Gastroesophageal sphincter (tissue), 4 donors: ENCODE data around the gene ADARB1. TPM values are rescaled to one million over a fixed set of nuclear protein-coding genes. Genes with fewer than 3 reads are reported as not detected.

Experiments
- ATAC-seq: fragments of 150-250 bp; one replicate; pipeline ENCODE4 v1.9.1; 2016; ENCODE audit warnings: mild to moderate bottlenecking, moderate library complexity
- H3K27ac ChIP-seq, 4 donors: fragments of 200-600 bp; sonication (generic) in 3 of 4; 1 replicate in 3 of 4; 2 replicates in 1 of 4; pipeline ENCODE4 v1.5.1; 2016 to 2019
- H3K27me3 ChIP-seq: fragments of 200-600 bp; sonication (generic); one replicate; pipeline ENCODE4 v1.5.1; 2019
- H3K36me3 ChIP-seq, 2 donors: fragments of 200-600 bp; sonication (generic); one replicate each; pipeline ENCODE4 v1.5.1; 2019; ENCODE audit warnings: control low read depth in 1 of 2
- H3K4me1 ChIP-seq, 3 donors: fragments of 200-600 bp; sonication (generic); 1 replicate in 2 of 3; 2 replicates in 1 of 3; pipeline ENCODE4 v1.5.1; 2016 to 2019; ENCODE audit warnings: control low read depth in 2 of 3
- H3K4me3 ChIP-seq, 2 donors: fragments of 200-600 bp; sonication (generic); one replicate each; pipeline ENCODE4 v1.5.1; 2019; ENCODE audit warnings: mild to moderate bottlenecking in 1 of 2, moderate library complexity in 1 of 2
- H3K9me3 ChIP-seq, 3 donors: fragments of 200-600 bp; sonication (generic); one replicate each; pipeline ENCODE4 v1.5.1; 2017 to 2019; ENCODE audit warnings: control low read depth in 2 of 3
- EP300 ChIP-seq: sonication (generic); formaldehyde crosslinking; IDR thresholded peaks from one replicate; pipeline ENCODE4 v1.6.1; 2017; ENCODE audit warnings: antibody characterized with exemption, mild to moderate bottlenecking
- POLR2A ChIP-seq, 2 donors: fragments of 450-650 bp; IDR thresholded peaks; one replicate each; pipeline ENCODE4 v1.6.1; 2017; ENCODE audit warnings: antibody characterized with exemption in 2 of 2, mild to moderate bottlenecking in 2 of 2, moderate library complexity in 1 of 2
- POLR2AphosphoS5 ChIP-seq: sonication (generic); formaldehyde crosslinking; IDR thresholded peaks from one replicate; pipeline ENCODE4 v1.6.1; 2017; ENCODE audit warnings: antibody characterized with exemption
- WGBS, 2 donors: methylation state at CpG; one replicate each; pipeline ENCODE4 v1.1.5; 2018; ENCODE audit warnings: low coverage in 1 of 2; 5-methylcytosine and 5-hydroxymethylcytosine counted together
- total RNA-seq, 4 donors: library from RNA; depleted of rRNA; stranded (reverse); fragments of >200 nt; gene quantifications; one replicate each; pipeline ENCODE4 v1.1.0, GENCODE V29; 2016
- TF ChIP-seq, protein P1 (sequence below), 4 experiments: fragments of 200-600 bp in 2 of 4; fragments of 450-650 bp in 2 of 4; sonication (generic) in 1 of 4; IDR thresholded peaks; one replicate each; pipeline ENCODE4 v1.5.1; 2017 to 2019; ENCODE audit warnings: antibody characterized with exemption in 4 of 4, mild to moderate bottlenecking in 2 of 4, moderate library complexity in 2 of 4

The ADARB1 gene
- total RNA-seq, 4 donors from 2014 or later, result 136 to 228 (median 181) TPM

GRCh38 chr21:45184869-45185268, 110.5 kb downstream of the ADARB1 start:
- Histone ChIP-seq H3K4me1 (no peaks in the 10 kb centered on the region), H3K4me3 (no peak overlapping the region), H3K36me3 (peaks cover 19 to 100% of the 10 kb centered on the region in 2 donors), H3K9me3 (peaks cover 0 to 39% (median 6%) of the 10 kb centered on the region in 3 donors), H3K27me3 (no peaks in the 10 kb centered on the region), H3K27ac (no peak overlapping the region)
- no peak for TF ChIP-seq EP300
- TF ChIP-seq POLR2A (IDR thresholded peaks at IDR 0.05), result no peak
- no peak for TF ChIP-seq POLR2AphosphoS5
- TF ChIP-seq, protein P1, sequence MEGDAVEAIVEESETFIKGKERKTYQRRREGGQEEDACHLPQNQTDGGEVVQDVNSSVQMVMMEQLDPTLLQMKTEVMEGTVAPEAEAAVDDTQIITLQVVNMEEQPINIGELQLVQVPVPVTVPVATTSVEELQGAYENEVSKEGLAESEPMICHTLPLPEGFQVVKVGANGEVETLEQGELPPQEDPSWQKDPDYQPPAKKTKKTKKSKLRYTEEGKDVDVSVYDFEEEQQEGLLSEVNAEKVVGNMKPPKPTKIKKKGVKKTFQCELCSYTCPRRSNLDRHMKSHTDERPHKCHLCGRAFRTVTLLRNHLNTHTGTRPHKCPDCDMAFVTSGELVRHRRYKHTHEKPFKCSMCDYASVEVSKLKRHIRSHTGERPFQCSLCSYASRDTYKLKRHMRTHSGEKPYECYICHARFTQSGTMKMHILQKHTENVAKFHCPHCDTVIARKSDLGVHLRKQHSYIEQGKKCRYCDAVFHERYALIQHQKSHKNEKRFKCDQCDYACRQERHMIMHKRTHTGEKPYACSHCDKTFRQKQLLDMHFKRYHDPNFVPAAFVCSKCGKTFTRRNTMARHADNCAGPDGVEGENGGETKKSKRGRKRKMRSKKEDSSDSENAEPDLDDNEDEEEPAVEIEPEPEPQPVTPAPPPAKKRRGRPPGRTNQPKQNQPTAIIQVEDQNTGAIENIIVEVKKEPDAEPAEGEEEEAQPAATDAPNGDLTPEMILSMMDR (IDR thresholded peaks at IDR 0.05), result no peak
- no peak for ATAC-seq
- WGBS, 2 donors, result 96% methylated on average over 10 of the region's 11 CpGs; no CpG with 5 or more reads in 1 of the 2 donors

DNA sequence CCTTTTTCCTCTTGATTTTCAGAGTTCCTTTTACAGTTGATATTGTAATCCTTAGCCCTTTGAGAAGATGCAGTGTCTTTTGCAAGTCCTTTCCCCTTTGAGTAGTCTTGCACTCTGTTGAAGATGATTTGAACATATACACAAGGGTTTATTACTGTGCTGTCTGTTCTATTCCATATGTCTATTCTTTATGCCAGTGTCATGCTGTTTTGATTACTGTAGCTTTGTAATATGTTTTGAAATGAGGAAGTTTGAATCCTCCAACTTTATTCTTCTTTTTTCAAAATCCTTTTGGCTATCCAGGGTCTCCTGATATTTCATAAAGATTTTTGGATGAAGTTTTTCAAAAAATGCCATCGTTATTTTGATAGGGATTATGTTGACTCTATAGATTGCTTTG, 112.3 kb downstream of the ADARB1 start:
- WGBS, 2 donors, result 91 to 96% methylated on average over 1 of the region's 1 CpG
- no peaks in the 10 kb centered on the region for H3K4me1 ChIP-seq
- peaks cover 21 to 100% of the 10 kb centered on the region in 2 donors for H3K36me3 ChIP-seq
- no peak for ATAC-seq
- no peak for TF ChIP-seq POLR2AphosphoS5
- TF ChIP-seq, protein P1 (IDR thresholded peaks at IDR 0.05), result no peak
- TF ChIP-seq POLR2A (IDR thresholded peaks at IDR 0.05), result no peak
- H3K27me3 ChIP-seq, result no peaks in the 10 kb centered on the region
- peaks cover 0 to 50% (median 6%) of the 10 kb centered on the region in 3 donors for H3K9me3 ChIP-seq
- H3K27ac ChIP-seq, result no peak overlapping the region
- no peak overlapping the region for H3K4me3 ChIP-seq

DNA sequence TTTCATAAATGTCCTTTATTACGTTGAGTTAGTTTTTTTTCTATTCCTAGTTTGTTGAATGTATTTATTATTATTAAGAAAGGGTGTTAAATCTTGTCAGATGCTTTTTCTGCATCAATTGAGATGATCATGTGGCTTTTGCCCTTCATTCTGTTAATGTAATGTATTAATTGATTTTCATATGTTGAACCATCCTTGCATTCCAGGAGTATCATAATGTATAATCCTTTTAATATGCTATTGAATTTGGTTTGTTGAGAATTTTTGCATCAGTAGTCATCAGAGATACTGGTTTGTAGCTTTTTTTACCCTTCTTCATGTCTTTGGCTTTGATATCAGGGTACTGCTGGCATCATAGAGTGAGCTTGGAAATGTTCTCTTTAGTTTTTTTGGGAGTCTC, 113.3 kb downstream of the ADARB1 start:
- Histone ChIP-seq H3K4me3 (no peak overlapping the region), H3K4me1 (no peaks in the 10 kb centered on the region), H3K27me3 (no peaks in the 10 kb centered on the region), H3K9me3 (peaks cover 0 to 50% (median 6%) of the 10 kb centered on the region in 3 donors), H3K36me3 (peaks cover 21 to 96% of the 10 kb centered on the region in 2 donors), H3K27ac (no peak overlapping the region)
- no peak for ATAC-seq
- WGBS, 2 donors, result 90 to 100% methylated on average over 1 of the region's 1 CpG
- TF ChIP-seq EP300 (no peak), POLR2AphosphoS5 (no peak), POLR2A (IDR thresholded peaks at IDR 0.05) (no peak)
- TF ChIP-seq, protein P1 (IDR thresholded peaks at IDR 0.05), result no peak

- H3K36me3 ChIP-seq, result peaks cover 21 to 95% of the 10 kb centered on the region in 2 donors
- no peak overlapping the region for H3K4me3 ChIP-seq
- no peaks in the 10 kb centered on the region for H3K4me1 ChIP-seq
- TF ChIP-seq EP300 (no peak), POLR2AphosphoS5 (no peak), POLR2A (IDR thresholded peaks at IDR 0.05) (no peak)
- TF ChIP-seq, protein P1 (IDR thresholded peaks at IDR 0.05), result no peak
- no peak for ATAC-seq
- H3K27me3 ChIP-seq, result no peaks in the 10 kb centered on the region
- 95 to 100% methylated on average over 2 of the region's 2 CpGs for WGBS, 2 donors
- peaks cover 0 to 50% (median 6%) of the 10 kb centered on the region in 3 donors for H3K9me3 ChIP-seq
- no peak overlapping the region for H3K27ac ChIP-seq
These were observed 115.6 kb downstream of the ADARB1 start for GRCh38 chr21:45190013-45190412.

DNA sequence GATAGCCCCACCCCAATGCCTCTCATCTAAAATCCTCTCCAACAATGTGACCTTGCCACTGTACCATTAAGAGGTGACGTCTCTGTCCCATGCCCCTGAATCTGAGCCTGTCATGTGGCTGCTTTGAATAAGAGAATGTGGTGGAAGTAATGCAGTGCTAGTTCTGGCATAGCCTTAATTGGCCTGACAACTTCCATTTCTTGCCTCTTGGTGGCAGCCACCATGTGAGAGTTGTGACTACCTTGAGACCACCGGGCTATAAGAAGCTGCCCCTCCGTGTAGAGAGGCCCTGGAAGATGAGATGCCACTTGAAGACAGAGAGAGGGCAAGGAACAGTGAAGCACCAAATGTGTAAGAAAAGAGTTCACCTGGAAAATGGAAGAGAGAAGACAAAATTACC, 118.0 kb downstream of the ADARB1 start:
- Histone ChIP-seq H3K9me3 (peaks cover 0 to 33% (median 5%) of the 10 kb centered on the region in 3 donors), H3K4me1 (no peaks in the 10 kb centered on the region), H3K36me3 (peaks cover 3 to 87% of the 10 kb centered on the region in 2 donors), H3K27me3 (no peaks in the 10 kb centered on the region), H3K4me3 (no peak overlapping the region), H3K27ac (no peak overlapping the region)
- no peak for ATAC-seq
- no peak for TF ChIP-seq POLR2A (IDR thresholded peaks at IDR 0.05)
- 70 to 100% methylated on average over 1 to 2 of the region's 3 CpGs for WGBS, 2 donors
